Dendritic cell treated with granulocyte-macrophage colony-stimulating factor and Interleukin-4, amounts not matched to agents 40 ng/mL and 50 ng/mL, for 4 days (primary cell): Measurements from ENCODE around the gene PCTP.

Experiments
- H3K27ac Mint-ChIP-seq: one replicate; pipeline ENCODE4 v1.8.0; 2022; ENCODE audit warnings: mild to moderate bottlenecking, mixed read lengths
- H3K27me3 Mint-ChIP-seq: one replicate; pipeline ENCODE4 v1.8.0; 2022; ENCODE audit warnings: mild to moderate bottlenecking, mixed read lengths
- H3K36me3 Mint-ChIP-seq: one replicate; pipeline ENCODE4 v1.8.0; 2022; ENCODE audit warnings: low read depth, mixed read lengths
- H3K4me1 Mint-ChIP-seq: one replicate; pipeline ENCODE4 v1.8.0; 2022; ENCODE audit warnings: low read depth, mixed read lengths
- H3K4me3 Mint-ChIP-seq: one replicate; pipeline ENCODE4 v1.8.0; 2022; ENCODE audit warnings: mild to moderate bottlenecking, moderate library complexity, mixed read lengths
- H3K9me3 Mint-ChIP-seq: one replicate; pipeline ENCODE4 v1.8.0; 2022; ENCODE audit warnings: mixed read lengths
- intact Hi-C: fragments of 100-400 bp; cut with micrococcal nuclease; formaldehyde crosslinking; loops from one replicate; pipeline ENCODE4 v1.15.0; 2022

Gene PCTP

DNA sequence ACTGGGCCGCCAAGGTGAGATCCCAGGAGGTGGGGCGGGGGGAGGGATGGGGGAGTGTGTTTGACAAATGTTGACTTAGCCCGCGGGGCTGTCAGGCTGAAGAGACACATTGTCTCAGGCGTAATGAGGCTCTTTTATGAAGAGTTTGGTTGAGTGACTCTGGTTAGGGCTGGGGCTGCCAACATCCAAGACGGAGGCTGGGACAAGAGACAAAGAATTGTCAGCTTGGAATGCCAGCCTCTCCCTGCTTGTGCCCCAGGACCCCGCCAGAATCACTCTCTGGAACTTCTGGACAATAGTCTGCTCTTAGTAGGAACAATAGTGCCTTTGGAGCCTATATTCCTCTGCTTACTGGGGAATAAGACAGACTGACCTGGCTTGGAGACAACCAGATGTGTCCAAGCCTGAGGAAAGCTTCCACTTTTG lies 24.0 kb downstream of the PCTP start:
- Mint-ChIP-seq H3K27ac (no peak overlapping the region), H3K27me3 (no peaks in the 10 kb centered on the region), H3K36me3 (peaks cover 64% of the 10 kb centered on the region), H3K4me3 (no peak overlapping the region), H3K9me3 (no peaks in the 10 kb centered on the region), H3K4me1 (peaks cover 11% of the 10 kb centered on the region)
- intact Hi-C loops = no loop called here

DNA sequence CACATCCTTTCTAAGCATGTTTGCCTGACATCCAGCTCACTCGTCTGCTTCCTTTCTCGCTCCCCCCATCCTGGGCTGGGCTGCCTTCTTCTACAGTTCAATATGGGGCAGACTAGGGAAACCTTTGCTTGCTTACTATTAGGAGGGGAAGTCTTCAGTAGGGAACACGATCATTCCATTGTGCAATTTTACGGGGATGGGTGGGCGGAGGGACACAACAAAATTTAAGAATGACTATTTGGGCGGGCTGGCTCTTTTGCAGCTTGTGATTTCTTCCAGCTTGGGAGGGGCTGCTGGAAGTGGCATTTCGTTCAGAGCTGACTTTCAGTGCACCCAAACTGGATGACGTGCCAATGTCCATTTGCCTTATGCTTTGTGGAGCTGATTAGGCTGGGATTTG lies 25.4 kb downstream of the PCTP start:
- Mint-ChIP-seq H3K4me3 (no peak overlapping the region), H3K27me3 (no peaks in the 10 kb centered on the region), H3K4me1 (peaks cover 7% of the 10 kb centered on the region), H3K36me3 (peaks cover 59% of the 10 kb centered on the region), H3K9me3 (no peaks in the 10 kb centered on the region), H3K27ac (no peak overlapping the region)
- intact Hi-C loops = no loop called here

DNA sequence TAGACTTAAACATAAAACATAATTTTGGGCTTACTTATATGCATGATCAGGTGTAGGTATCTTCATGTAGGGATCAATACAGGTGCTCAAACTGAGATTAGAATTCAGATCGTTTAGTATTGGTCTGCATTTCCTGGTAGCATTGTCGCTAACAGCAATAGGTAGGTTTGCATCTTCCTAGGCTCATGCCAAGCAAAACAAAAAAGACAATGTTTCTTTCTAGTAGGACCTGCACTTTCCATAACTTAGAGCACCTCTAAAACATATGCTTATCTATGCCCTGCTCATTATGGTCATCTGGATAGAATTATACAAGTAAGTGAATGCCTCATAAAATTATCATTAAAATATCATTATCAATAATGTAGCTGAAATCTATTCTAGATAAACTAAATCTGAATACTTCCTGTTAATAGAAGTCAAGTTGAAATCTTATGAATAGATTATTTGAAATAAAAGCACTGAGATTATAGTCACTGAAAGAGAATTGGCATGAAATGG lies 26.7 kb downstream of the PCTP start:
- Mint-ChIP-seq H3K4me1 (peaks cover 7% of the 10 kb centered on the region), H3K4me3 (no peak overlapping the region), H3K27me3 (no peaks in the 10 kb centered on the region), H3K27ac (no peak overlapping the region), H3K9me3 (no peaks in the 10 kb centered on the region), H3K36me3 (peaks cover 47% of the 10 kb centered on the region)
- intact Hi-C loops = no loop called here

DNA sequence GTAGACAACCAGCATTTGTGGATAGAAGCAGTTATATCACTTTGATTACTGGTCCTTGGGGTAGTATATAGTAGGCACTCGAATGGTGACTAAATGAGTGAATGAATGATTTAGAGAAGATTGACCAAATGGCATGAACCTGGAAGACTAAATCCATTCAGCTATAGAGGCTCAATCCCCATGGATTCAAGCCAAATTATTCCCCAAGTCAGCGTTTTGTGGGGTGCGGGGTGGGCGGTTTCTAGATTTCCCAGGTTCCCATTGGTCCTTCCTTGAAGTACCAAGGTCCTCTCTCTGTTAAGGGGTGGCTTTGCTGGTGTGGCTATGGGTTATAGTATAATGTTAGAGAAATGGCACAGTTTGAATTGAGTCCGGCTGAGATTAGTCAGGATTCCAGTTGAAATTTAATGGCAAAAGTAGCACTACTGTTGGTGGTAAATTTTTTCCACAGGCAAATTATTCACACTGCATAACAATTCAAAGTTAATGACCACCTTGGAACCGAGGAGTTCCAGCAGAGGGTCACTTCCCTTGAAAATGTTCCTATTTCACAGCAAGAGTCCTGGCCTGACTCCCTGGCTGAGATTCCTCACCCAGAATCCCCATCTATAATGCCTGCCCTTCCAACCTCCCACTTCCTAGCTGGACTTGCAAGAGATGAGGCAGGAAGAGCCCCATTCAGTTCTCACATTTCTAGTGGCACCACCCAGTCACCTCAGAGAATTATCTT lies 27.7 kb downstream of the PCTP start:
- Mint-ChIP-seq H3K9me3 (no peaks in the 10 kb centered on the region), H3K36me3 (peaks cover 39% of the 10 kb centered on the region)
- intact Hi-C loops = no loop called here

DNA sequence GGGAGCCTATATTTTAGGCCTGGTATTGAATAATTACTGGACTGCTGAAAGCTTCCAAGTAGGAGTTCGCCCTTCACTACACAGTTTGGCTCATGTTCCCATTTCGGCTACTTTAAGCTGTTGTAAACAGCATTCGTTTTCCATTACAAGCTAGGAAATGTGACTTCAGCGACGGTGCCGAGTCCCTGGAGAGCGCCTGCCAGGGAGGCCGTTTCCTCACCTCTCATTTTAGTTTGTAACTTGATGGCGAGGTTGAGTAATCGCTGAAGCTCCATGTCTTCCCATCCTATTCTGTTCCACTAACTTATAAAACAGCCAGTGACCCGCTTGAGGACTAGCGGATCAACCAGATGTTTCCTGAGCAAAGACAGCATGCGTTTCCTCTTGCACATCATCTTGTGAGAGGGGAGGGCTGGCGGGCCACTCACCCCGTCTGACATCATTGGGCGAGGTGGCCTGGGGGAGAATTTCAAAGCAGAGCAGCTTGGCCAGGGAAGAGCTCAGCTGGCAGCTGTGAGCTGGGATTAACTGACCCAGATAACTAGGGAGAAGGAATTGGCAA lies 32.9 kb downstream of the PCTP start:
- Mint-ChIP-seq H3K36me3 (no peaks in the 10 kb centered on the region), H3K4me1 (peaks cover 5% of the 10 kb centered on the region), H3K4me3 (no peak overlapping the region), H3K27ac (no peak overlapping the region), H3K27me3 (no peaks in the 10 kb centered on the region), H3K9me3 (no peaks in the 10 kb centered on the region)
- intact Hi-C loops = no loop called here

More for the DNA sequence above, 27.7 kb downstream of the PCTP start:
- H3K27me3 Mint-ChIP-seq = no peaks in the 10 kb centered on the region
- H3K27ac Mint-ChIP-seq = no peak overlapping the region
- H3K4me1 Mint-ChIP-seq = peaks cover 7% of the 10 kb centered on the region
- no peak overlapping the region for H3K4me3 Mint-ChIP-seq

DNA sequence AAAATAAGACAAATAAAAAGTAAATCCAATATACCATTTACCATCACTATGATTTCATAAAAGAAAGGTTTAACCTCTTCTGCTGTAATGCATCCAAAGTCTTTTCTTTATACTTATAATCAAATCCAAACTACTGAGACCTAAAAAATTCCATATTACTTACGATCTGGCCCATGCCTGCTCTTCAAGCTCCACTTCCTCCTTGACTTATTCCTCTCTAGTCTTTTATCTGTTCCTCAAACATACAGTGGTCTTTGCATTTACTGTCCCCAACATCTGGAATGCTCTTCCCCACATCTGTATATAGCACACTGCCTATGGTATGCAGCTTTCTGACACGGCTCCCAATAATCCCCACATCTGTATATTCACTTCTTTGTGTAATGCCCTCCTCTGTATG lies 33.8 kb downstream of the PCTP start:
- H3K27me3 Mint-ChIP-seq = no peaks in the 10 kb centered on the region
- H3K36me3 Mint-ChIP-seq = no peaks in the 10 kb centered on the region
- intact Hi-C loops = no loop called here
- no peak overlapping the region for H3K4me3 Mint-ChIP-seq
- no peaks in the 10 kb centered on the region for H3K9me3 Mint-ChIP-seq
- H3K27ac Mint-ChIP-seq = no peak overlapping the region
- H3K4me1 Mint-ChIP-seq = peaks cover 5% of the 10 kb centered on the region

DNA sequence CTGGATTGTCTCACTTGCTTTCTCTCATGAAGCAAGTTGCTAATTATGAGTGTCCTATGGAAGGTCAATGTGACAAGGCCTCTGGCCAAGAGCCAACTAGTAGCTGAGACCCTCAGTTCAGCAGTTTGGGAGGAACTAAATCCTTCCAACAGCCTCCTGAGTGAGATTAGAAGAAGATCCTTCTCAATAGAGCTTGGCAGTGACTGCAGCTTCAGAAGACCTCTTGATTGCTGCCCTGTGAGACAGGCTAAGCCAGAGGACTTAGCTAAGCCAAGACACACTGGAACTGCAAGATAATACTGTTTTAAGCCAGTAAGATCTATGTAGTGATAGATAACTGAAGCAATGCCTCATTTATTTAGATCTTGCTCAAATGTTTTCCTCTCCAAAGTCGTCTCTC lies 34.3 kb downstream of the PCTP start:
- intact Hi-C loops = no loop called here
- Mint-ChIP-seq H3K27me3 (no peaks in the 10 kb centered on the region), H3K4me1 (peaks cover 5% of the 10 kb centered on the region), H3K27ac (no peak overlapping the region), H3K36me3 (no peaks in the 10 kb centered on the region), H3K4me3 (no peak overlapping the region), H3K9me3 (no peaks in the 10 kb centered on the region)

DNA sequence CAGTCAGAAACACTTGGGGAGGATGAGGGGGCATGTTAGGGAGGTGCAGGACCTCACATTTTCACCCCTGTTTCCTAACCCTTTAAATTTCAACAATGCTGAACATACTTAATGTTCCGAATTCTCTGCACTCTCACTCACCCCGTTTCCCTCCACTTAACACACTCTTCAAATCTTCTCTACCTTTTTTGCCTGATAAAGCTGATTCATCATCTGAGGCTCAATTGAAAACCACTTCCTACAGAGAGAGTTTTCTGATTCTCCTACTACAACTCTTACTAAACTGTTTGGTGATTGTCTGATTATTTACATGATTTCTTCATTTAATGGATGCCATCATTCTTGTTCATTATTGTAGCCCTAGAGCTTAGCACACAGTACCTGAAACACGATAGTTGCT lies 42.4 kb downstream of the PCTP start:
- no peaks in the 10 kb centered on the region for H3K36me3 Mint-ChIP-seq
- no peaks in the 10 kb centered on the region for H3K27me3 Mint-ChIP-seq
- no peaks in the 10 kb centered on the region for H3K9me3 Mint-ChIP-seq
- intact Hi-C loops = no loop called here
- H3K4me1 Mint-ChIP-seq = no peaks in the 10 kb centered on the region
- no peak overlapping the region for H3K27ac Mint-ChIP-seq
- no peak overlapping the region for H3K4me3 Mint-ChIP-seq

DNA sequence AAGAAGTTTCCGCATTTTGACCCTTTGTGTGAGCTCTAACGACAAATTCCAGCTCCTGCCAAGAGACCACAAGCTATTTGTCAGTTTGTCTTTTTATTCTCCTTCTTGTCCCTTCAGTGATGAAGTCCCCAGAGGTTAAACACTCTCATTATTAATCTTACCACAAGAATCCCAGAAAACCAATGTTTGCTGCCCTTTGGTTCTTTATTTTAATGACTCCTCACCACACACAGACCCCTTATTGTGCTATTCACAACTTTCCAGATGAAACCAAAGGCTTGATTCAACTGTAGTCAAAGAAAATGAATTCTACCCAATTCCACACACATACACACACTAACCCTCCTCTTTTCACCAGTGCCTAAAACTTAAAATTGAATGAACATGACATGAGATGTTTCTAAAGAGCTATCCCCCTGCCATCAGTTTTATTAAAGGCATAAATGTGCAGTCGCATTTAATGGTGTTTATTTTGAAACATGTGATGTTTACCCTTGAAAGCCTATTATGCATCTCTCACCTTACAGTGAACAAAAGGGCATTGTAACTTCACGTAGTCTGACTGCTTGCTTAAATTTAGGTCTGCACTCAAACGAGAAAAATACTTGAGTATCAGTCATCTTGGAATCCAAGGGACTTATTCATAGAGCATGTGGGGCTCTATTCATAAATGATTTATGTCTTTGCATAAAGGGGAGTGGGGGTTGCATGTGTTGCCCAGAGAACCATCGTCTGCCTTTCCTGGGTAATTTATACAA lies 44.1 kb downstream of the PCTP start:
- Mint-ChIP-seq H3K36me3 (no peaks in the 10 kb centered on the region), H3K27me3 (no peaks in the 10 kb centered on the region), H3K4me3 (no peak overlapping the region), H3K4me1 (no peaks in the 10 kb centered on the region), H3K27ac (no peak overlapping the region), H3K9me3 (peaks cover 7% of the 10 kb centered on the region)
- intact Hi-C loops = no loop called here

DNA sequence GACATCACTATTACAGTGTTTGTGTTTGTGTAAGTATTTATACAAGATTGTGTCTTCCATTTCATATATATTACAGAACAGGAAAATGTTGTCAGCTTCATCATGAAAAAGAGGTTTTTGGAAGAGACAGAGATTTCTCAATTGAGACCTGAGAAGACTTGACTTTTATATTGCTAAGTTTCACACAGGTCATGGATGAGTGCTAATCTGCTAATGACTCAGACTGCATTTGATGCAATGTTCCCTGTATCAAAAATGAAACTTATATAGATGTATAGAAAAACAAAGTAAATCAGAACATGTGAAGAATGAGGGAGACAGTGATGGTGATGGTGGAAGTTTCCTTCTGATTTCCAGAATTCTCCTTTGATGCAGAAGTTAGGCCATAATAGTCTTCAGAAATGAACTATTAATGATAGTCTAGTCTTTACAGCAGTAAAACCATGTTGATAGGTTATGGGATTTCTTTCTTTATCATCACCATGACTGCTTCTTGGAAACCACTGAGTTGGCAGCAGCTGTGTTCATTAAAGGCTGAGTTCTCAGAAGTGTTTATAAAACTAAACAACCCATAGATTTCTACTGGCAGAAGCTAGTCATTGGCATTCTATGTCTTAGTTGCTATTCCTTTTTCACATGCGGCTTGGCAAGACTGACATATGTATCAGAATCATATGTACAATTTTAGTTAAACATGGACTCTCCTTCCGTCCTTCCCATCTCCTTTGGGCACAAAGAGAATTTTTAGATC lies 56.1 kb downstream of the PCTP start:
- peaks cover 9% of the 10 kb centered on the region for H3K9me3 Mint-ChIP-seq

DNA sequence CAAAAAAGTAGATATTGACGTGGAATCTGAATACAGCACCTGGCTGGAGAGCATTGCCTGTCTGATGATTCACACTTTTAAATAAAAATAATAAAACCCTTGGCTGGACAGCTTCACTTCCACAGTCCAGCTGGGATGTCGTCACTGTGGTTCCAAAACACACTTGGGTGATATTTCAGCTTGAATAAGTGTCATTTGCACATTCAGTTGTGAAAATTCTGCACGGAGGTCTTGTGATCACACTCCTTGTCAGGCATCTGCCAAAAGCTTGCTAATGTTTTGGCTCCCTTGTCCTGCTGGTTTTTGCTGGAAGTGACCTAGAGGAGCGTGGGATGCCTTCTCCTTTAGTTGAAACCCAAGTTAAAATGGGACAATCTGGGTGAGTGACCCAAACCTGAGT lies 60.7 kb downstream of the PCTP start:
- intact Hi-C loops = no loop called here
- no peak overlapping the region for H3K27ac Mint-ChIP-seq
- no peaks in the 10 kb centered on the region for H3K9me3 Mint-ChIP-seq
- no peaks in the 10 kb centered on the region for H3K27me3 Mint-ChIP-seq
- no peaks in the 10 kb centered on the region for H3K4me1 Mint-ChIP-seq
- no peaks in the 10 kb centered on the region for H3K36me3 Mint-ChIP-seq
- no peak overlapping the region for H3K4me3 Mint-ChIP-seq

More for the DNA sequence above, 56.1 kb downstream of the PCTP start:
- Mint-ChIP-seq H3K27ac (no peak overlapping the region), H3K4me1 (no peaks in the 10 kb centered on the region), H3K36me3 (no peaks in the 10 kb centered on the region), H3K4me3 (no peak overlapping the region), H3K27me3 (peaks cover 1% of the 10 kb centered on the region)
- intact Hi-C loops = no loop called here

DNA sequence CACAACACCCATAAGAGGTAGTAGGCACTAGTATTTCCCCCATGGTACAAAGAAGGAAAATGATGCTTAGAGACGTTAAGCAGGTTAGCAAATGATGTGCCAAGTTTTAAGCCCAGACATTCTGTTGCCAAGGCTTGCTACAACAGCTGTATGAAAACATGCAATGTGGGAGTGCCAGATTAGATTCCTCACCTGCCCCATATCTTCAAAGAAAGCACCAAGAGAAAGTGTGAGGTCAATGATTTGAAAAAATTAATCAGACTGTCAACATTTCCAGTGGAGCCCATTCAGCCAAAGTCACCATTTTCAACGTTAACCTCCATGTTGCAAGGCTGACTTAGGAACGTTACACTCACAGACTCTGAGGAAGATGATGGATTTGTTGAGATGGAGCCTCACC lies 61.5 kb downstream of the PCTP start:
- intact Hi-C loops = no loop called here
- Mint-ChIP-seq H3K4me1 (no peaks in the 10 kb centered on the region), H3K27me3 (no peaks in the 10 kb centered on the region), H3K36me3 (no peaks in the 10 kb centered on the region), H3K27ac (no peak overlapping the region), H3K9me3 (no peaks in the 10 kb centered on the region), H3K4me3 (no peak overlapping the region)

DNA sequence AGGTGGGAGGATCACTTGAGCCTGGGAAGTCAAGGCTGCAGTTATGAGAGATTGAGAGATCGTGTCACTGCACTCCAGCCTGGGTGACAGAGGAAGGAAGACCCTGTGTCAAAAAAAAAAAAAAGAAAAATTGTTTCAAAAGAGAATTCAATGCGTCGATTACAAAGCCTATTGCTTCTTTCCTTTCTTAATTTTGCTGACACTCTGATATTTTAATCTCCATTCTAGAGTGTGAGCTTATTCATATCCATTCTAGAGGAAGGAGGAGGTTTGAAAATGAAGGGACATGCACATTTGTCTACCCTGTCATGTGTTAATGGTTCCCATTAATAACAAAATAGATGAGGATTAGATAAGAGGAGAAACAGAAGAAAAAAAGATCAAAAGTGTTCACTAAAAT lies 63.1 kb downstream of the PCTP start:
- Mint-ChIP-seq H3K36me3 (no peaks in the 10 kb centered on the region), H3K4me3 (no peak overlapping the region), H3K27ac (no peak overlapping the region), H3K27me3 (peaks cover 2% of the 10 kb centered on the region), H3K9me3 (no peaks in the 10 kb centered on the region), H3K4me1 (no peaks in the 10 kb centered on the region)
- intact Hi-C loops = no loop called here

DNA sequence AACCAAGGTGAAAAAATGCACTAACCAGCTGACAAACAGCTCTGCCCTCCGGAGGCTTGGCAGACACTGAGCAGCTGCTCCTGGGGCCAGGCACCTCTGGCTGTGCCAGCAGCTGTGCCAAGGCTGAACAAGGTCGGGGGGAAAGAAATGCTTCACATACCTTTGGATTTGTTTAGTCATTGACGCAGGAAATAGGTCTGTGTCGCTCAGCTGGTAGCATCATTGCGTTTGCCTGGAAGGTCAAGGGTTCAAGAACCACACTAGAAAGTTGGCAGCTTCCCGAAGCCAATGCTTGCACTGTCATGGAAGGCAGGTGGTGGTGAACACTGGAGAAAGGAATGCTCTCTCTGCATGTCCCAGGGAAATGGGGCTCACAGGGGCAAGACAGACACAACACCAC lies 63.5 kb downstream of the PCTP start:
- H3K4me1 Mint-ChIP-seq = no peaks in the 10 kb centered on the region
- peaks cover 2% of the 10 kb centered on the region for H3K27me3 Mint-ChIP-seq
- no peaks in the 10 kb centered on the region for H3K9me3 Mint-ChIP-seq
- H3K27ac Mint-ChIP-seq = no peak overlapping the region
- H3K4me3 Mint-ChIP-seq = no peak overlapping the region
- intact Hi-C loops = no loop called here
- H3K36me3 Mint-ChIP-seq = no peaks in the 10 kb centered on the region
